ENCODE data around the gene FAAP20.

FAAP20 gene

DNA sequence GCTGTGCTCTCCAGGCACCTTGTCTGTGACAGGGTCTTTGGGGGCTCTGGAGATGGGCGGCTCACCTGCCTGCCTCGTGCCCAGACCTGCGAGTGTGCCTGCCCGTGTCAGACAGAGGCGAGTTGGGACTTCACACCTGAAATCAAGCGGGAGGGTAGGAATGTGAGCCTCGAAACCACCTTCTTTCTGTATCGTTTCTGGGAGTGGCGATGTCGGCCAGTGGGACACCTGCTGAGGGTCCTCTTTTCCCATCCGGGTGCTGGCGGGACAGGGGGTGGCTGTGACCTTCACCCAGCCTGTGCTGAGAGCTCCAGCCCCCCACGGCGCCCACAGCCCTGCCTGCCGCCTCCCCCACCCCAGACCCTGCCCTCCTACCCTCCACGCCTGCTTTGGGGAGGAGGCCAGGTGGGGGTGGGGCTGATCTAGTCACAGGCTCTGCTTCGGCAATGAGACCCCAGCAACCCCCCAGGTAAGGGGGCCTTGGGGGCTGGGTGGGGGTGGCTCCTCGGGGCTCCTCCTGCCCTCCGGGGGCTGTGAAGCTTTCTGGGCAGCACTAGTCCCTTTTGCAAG is 15.6 kb upstream of the FAAP20 start:
- no peak overlapping the region for H3K4me3 ChIP-seq (ENCODE audit: low read length)
- no peak for TF ChIP-seq ZNF274 (IDR thresholded peaks at IDR 0.05; ENCODE audit: low read depth, low read length)

DNA sequence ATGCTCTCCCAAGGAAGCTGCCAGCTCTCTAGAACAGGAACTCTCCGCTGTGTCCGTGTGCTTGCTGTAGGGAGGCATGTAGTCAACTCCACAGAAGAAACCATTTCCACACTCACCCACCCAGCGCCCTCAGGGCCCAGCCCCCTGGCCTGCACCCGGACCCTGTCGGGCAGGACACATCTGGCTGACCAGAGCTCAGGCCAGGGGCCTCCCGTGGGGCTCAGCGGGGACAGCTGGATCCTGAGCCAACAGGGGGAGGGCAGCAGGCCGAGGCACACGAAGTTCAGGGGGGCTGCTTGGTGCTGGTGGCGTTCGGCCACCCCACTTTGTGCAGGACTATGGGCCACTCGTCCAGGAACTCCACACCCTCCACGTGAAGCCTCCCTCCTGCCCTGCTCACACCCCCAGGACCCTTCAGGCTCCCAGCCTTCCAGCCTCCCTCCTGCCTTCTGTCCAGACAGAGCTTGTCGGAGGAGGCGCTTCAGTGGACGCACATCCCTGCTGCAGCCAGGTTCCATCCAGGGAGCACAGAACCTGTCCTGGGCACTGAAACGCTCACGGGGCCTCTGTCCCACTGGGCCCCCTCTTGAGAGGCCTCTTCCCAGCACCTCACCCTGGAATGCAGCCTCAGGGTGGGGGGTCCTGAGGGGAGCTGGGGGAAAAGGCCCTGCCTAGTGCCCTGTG is 15.0 kb upstream of the FAAP20 start:
- H3K4me3 ChIP-seq (ENCODE audit: low read length): no peak overlapping the region
- no peak for TF ChIP-seq ZNF274 (IDR thresholded peaks at IDR 0.05; ENCODE audit: low read depth, low read length)

DNA sequence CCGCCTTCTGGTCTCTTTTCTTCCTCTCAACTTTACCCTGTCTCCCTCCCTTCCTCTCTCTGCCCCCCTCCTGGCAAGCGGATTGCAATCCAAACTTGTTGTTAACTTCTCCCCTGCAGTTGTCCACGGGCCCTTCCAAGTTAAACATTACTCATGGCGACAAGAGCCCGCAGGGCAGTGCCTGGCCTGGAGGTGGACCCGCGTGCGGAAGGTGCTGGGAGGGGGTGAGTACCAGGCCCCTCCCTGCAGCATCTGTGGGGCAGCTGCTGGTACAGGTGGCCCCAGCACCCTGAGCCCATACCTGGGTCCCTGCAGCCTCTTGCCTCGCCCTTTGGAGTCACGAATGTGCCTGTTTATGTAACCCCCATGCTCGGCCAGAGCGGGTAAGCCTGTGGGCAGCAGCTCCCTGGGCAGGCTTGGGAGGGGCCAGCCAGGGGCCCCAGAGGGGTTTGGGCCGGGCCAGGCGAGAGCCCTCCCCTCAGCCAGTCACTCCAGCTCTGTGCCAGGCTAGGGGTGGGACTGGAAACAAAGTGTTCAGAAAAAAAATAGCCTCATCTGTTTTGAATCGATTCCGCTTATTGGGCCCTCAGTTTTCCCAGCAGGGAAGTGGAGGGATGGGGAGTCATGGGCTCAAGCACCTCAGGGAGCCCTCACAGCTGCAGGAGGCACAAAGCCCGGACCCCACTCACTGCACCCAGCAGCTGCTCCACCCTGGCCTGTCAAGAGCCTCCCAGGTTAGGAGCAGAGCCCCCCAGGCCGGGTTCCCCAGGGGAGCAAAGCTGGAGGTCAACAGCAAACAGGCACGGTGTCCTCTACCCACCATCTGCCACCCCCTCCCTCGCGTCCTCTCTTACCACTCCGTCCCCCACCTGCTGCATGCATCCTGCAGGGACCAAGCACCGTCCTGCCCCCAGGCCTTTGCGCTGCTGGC is 14.0 kb upstream of the FAAP20 start:
- TF ChIP-seq ZNF274 (IDR thresholded peaks at IDR 0.05; ENCODE audit: low read depth, low read length): no peak
- no peak overlapping the region for H3K4me3 ChIP-seq (ENCODE audit: low read length)

- TF ChIP-seq ZNF274 (IDR thresholded peaks at IDR 0.05; ENCODE audit: low read depth, low read length): no peak
- no peak overlapping the region for H3K4me3 ChIP-seq (ENCODE audit: low read length)
Measured at GRCh38 chr1:2206813-2207487, 12.4 kb upstream of the FAAP20 start.

DNA sequence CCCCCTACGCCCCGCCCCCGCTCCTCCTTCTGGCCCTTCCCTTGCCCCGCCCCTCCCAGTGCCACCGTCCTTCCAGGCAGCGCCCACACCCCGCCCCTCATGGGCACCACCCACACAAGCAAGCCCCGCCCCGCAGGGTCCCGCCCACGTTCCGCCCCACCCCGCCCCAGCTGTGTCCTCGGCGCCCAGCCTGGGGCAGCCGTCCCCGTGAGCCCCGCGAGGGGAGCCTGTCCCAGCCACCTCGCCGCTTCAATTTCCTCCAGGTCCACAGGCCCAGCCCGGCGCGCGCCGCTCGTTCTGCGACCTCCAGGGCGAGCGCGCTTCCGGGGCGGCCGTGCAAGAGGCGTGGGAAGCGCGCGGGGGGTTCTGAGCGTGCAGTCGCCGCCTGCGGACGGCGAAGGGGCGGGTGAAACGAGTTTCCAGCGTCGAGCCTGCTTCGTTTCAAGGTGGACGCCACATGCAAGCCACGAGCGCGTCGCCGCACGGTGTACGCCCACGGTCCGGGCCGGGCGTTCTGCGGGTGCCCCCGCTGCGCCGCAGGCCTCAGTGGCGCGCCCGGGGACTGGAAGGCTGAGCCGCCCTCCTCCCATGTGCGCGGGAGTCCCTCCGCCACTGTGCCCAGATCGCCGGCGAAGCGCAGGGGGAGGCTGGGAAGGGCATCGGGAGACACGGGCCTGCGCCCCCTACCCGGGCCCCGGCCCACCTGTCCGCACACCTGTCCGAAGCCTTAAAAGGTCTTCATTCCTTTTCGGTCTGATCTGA is 10.8 kb upstream of the FAAP20 start:
- H3K4me3 ChIP-seq (ENCODE audit: low read length): peak overlapping the region; percentile 52; the same call in 1 of the 2 replicates
- TF ChIP-seq ZNF274 (IDR thresholded peaks at IDR 0.05; ENCODE audit: low read depth, low read length): no peak

DNA sequence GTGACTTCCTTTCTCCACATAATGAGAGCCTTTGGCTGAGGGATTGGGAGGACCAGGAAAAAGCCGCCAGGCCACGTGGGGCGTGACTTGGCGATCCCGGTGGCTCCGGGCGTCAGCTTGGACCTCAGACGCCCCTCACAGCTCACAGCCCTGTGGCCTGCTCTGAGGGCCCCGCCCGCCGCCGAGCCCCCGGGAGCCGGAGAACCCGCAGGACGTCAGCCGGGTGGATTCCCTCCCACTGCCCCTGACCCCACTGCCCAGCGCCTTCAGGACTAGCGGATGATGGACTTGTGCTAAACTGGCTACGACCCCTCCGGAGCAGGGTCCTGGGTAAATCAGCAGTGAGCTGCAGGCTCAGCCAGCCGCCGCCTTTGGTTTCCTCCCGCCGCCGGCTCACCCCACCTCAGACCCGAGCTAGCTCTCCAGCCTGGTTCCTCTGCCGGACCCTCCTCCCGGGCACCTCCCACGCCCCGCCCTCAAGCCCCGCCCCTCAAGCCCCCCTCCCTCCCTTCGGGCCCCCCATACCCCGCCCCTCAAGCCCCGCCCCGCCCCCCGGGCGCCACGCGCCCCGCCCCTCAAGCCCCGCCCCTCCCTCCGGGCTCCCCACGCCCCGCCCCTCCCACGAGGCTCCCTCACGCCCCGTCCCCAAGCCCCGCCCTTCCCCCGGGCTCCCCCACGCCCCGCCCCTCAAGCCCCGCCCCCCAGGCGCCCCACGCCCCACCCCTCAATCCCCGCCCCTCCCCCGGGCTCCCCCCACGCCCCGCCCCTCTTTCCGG is 10.0 kb upstream of the FAAP20 start:
- H3K4me3 ChIP-seq (ENCODE audit: low read length): peak overlapping the region; percentile 14; the same call in 1 of the 2 replicates
- TF ChIP-seq ZNF274 (IDR thresholded peaks at IDR 0.05; ENCODE audit: low read depth, low read length): no peak

DNA sequence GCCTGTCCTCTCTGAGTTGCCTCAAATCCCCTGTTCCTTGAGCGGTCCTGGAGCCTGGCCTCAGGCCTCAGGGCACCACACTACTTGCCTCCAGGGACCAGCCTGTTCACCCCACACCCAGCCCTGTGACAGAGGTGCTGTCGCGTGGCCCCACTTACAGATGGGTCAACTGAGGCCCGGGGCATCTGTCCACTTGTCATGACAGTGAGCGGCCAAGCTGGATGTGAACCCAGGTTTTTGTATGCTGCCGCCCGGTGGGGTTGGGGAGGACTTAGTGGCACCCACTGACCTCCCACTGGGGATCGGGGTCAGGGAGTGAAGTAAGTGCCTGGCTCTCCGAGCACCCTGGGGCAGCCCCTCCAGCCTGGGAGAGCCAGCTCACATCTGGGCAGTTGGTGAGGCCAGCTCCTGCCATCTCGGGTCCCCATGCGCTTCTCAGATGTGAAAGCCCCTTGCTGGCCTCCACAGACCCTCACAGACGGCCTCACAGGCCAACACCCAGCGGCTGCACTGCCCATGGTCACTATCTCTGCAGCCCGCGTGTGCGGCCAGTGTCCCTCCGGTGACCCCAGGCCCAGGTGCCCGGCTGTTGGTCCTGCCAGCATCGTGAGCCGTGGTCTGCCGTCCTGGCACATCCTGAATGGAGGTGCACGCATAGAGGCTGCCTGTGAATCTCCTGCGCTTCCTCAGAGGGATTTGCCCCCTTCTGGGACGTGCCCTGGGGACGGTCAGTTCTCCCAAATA is 9.3 kb upstream of the FAAP20 start:
- TF ChIP-seq ZNF274 (IDR thresholded peaks at IDR 0.05; ENCODE audit: low read depth, low read length): no peak
- no peak overlapping the region; the same call in 1 of the 2 replicates for H3K4me3 ChIP-seq (ENCODE audit: low read length)

GRCh38 chr1:2202843-2203601 is 8.4 kb upstream of the FAAP20 start:
- H3K4me3 ChIP-seq (ENCODE audit: low read length): no peak overlapping the region
- no peak for TF ChIP-seq ZNF274 (IDR thresholded peaks at IDR 0.05; ENCODE audit: low read depth, low read length)

DNA sequence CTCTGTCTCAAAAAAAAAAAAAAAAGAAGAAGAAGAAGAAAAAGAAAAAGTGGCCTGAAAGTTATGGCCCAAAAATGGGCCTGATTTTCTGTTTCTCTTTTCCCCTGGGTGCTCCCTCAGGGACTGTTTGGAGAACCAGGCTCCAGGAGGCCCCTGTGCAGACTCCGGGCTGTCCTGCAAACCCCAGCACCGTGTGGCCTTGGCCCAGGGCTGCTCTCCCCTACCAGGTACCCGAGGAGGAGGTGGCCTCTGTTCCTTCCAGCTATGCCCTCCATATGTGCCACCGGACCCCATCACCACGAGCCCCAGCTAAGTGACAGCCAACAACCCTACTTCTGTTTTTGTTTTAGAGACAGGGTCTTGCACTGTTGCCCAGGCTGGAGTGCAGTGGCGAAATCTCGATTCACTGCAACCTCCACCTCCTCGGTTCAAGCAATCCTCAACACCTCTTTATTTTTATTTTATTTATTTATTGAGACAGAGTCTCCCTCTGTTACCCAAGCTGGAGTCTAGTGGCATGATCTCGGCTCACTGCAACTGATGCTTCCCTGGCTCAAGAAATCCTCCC is 7.5 kb upstream of the FAAP20 start:
- no peak for TF ChIP-seq ZNF274 (IDR thresholded peaks at IDR 0.05; ENCODE audit: low read depth, low read length)
- H3K4me3 ChIP-seq (ENCODE audit: low read length): no peak overlapping the region

DNA sequence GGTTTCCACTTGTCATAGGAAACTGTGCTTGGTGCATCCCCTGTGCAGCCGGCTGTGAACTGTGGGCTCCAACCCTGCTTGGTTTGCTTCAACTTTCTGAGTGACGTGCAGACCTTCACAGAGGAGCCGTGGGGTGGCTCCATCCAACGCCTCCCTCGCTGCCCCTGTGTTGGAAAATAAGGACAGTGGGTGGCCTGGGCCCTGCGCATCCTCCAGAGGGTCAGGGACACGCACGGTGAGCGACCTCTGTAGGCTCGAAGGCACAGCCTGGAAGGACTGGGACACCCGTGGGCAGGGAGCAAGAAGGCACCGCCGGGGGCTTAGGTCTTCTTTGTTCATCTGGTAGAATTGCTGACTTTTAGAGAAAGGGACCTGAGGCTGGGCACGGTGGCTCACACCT is 6.5 kb upstream of the FAAP20 start:
- no peak for TF ChIP-seq ZNF274 (IDR thresholded peaks at IDR 0.05; ENCODE audit: low read depth, low read length)
- no peak overlapping the region for H3K4me3 ChIP-seq (ENCODE audit: low read length)

DNA sequence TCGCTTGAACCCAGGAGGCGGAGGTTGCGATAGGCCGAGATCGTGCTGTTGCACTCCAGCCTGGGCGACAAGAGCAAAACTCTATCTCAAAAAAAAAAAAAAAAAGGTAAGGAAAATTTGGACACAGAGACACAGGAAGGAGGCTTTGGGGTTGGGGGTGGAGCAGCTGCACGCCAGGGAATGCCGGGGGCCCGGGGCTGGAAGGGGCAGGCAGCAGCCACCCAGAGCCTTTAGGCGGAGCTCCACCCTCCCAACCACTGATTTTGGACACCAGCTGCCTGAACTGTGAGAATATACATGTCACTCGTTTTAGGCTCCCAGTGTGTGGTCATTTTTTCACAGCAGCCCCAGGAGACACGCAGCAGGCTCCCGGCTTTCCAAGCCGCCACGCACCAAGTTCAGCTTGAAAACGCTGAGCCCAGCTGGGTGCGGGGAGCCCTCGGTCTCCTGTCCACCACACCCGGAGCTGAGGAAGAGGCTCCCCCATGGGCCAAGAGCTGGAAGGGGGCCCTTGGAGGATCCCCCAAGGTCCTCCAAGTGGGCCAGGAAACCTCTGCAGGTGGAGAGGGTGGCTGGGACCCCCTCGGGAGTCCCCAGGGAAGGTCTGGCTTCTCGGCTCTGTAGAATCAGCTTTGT is 5.9 kb upstream of the FAAP20 start:
- no peak for TF ChIP-seq ZNF274 (IDR thresholded peaks at IDR 0.05; ENCODE audit: low read depth, low read length)
- H3K4me3 ChIP-seq (ENCODE audit: low read length): no peak overlapping the region

Measured in GM08714 (cell line).